ENCODE data around the gene WRAP53.

Gene WRAP53

GRCh38 chr17:7747635-7748071, 59.4 kb downstream of the WRAP53 start:
- H3K27me3 ChIP-seq (ENCODE audit: control insufficient read depth, insufficient read depth, low read length): no peaks in the 10 kb centered on the region
- H3K4me3 ChIP-seq (ENCODE audit: low read length): no peak overlapping the region
- no peaks in the 10 kb centered on the region for H3K4me1 ChIP-seq (ENCODE audit: control insufficient read depth, insufficient read depth, low read length)
- no CpG with 5 or more reads among the region's 4 CpGs for whole genome bisulfite sequencing (ENCODE audit: insufficient coverage, insufficient read length)
- no peak for DNase-seq (ENCODE audit: low read depth, low spot score)
- no peaks in the 10 kb centered on the region for H3K9me3 ChIP-seq (ENCODE audit: control insufficient read depth, insufficient read depth, low read length)
- H3K27ac ChIP-seq (ENCODE audit: low read length): no peak overlapping the region
- no peaks in the 10 kb centered on the region for H3K36me3 ChIP-seq (ENCODE audit: control insufficient read depth, insufficient read depth, low read length)

DNA sequence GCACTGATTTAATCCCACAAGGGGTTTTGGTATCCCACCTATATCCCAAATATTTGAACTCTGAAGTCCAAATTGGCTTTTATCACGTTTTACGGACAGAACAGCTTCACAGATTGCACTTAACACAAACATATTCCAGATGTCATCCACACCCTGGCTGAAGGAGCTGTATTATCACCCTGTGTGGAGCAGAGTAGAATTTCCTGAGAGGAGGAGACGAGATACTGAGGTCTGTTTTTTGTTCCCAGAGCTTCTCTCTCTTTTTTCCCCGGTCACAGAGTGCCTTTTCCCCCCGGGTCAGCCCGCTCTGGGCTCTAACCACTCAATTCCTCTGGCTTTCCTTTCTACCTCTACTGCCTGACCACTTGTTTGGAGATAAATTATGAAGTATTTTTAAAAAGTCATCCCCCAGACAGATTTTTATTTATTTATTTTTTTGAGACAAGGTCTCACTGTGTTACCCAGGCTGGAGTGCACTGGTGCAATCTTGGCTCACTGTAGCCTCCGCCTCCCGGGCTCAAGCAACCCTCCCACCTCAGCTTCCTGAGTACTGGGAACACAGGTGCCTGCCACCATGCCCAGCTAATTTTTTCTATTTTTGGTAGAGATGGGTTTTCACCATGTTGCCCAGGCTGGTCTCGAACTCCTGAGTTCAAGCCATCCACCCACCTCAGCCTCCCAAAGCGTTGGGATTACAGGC, 59.9 kb downstream of the WRAP53 start:
- Histone ChIP-seq H3K27me3 (ENCODE audit: control insufficient read depth, insufficient read depth, low read length) (no peaks in the 10 kb centered on the region), H3K4me1 (ENCODE audit: control insufficient read depth, insufficient read depth, low read length) (no peaks in the 10 kb centered on the region), H3K36me3 (ENCODE audit: control insufficient read depth, insufficient read depth, low read length) (no peaks in the 10 kb centered on the region), H3K4me3 (ENCODE audit: low read length) (no peak overlapping the region), H3K27ac (ENCODE audit: low read length) (no peak overlapping the region), H3K9me3 (ENCODE audit: control insufficient read depth, insufficient read depth, low read length) (no peaks in the 10 kb centered on the region)
- WGBS (ENCODE audit: insufficient coverage, insufficient read length): no CpG with 5 or more reads among the region's 10 CpGs
- no peak for DNase-seq (ENCODE audit: low read depth, low spot score)

- H3K27ac ChIP-seq (ENCODE audit: low read length): no peak overlapping the region
- H3K9me3 ChIP-seq (ENCODE audit: control insufficient read depth, insufficient read depth, low read length): no peaks in the 10 kb centered on the region
- H3K4me1 ChIP-seq (ENCODE audit: control insufficient read depth, insufficient read depth, low read length): no peaks in the 10 kb centered on the region
- WGBS (ENCODE audit: insufficient coverage, insufficient read length): no CpG with 5 or more reads among the region's 4 CpGs
- no peak for DNase-seq (ENCODE audit: low read depth, low spot score)
- no peak overlapping the region for H3K4me3 ChIP-seq (ENCODE audit: low read length)
- no peaks in the 10 kb centered on the region for H3K27me3 ChIP-seq (ENCODE audit: control insufficient read depth, insufficient read depth, low read length)
- H3K36me3 ChIP-seq (ENCODE audit: control insufficient read depth, insufficient read depth, low read length): no peaks in the 10 kb centered on the region
Observed at GRCh38 chr17:7750321-7750821, 62.1 kb downstream of the WRAP53 start.

Measured in iPS DF 6.9 (cell line).